Measurements from ENCODE around the gene C3orf22.

Gene C3orf22

DNA sequence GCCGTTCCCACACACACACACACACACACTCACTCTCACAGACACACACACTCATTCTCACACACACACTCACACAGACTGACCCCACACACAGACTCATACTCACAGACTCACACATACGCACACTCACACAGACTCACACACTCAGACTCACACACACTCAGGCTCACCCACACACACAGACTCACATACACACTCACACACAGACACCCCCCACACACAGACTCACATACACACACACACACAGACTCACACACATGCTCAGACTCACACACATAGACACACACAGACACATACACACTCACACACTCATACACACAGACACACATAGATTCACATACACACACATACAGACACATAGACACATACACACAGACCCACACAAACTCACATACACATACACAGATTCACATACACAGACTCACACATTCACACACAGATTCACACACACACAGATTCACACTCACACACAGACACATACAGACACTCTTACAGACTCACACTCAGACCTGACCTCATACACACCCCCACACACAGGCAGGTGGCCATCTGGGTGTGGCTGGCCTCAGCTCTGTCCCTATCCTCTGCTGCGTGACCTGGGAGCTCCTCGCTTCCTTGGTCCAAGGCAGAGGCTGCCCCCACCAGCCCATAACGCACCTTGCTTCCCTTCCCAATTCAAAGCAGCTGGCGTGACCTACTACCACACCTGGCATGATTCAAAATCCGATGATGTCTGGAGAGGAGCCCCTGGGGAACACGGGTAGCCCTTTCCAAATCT, 1.9 kb downstream of the C3orf22 start:
- DNase-seq: no peak

DNA sequence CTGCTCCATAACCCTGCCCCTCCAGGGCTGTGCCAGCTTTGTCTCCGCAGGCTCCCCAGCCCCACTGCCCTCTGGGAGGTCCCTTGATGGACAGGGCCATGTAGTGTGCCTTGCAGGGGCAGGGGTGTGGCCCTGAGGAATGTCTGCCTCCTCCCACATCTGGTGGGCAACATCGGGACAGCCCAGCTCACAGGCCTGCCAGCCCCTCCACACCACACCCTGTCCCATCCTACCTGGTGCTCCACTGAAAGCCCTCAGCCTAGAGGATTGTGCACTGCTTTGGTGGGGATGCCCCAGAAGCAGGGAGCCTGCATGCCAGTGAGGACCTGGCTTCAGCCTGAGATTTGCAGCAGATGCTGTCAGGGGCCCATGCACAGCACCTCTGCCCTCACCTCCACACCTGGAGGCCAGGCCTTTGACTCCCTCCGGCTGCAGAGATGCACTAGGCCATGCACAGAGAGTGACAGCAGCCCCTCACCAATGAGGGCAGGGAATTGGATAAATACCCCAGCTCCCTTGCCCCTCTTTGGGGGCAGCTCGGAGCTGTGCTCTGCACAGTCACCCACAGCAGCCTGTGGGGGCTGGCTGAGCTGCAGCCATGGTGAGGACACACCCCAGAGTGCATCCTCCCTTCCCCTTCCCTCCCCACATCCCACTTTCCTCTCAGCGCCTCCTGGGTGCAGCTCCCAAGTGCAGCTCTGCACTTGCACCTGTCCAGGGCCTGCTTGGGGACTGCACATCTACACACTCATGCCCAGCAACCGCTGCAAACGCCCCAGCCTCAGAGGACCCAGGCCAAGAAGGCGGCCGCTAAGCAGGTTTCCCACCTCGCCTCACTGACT, 2.7 kb downstream of the C3orf22 start:
- no peak for DNase-seq

DNA sequence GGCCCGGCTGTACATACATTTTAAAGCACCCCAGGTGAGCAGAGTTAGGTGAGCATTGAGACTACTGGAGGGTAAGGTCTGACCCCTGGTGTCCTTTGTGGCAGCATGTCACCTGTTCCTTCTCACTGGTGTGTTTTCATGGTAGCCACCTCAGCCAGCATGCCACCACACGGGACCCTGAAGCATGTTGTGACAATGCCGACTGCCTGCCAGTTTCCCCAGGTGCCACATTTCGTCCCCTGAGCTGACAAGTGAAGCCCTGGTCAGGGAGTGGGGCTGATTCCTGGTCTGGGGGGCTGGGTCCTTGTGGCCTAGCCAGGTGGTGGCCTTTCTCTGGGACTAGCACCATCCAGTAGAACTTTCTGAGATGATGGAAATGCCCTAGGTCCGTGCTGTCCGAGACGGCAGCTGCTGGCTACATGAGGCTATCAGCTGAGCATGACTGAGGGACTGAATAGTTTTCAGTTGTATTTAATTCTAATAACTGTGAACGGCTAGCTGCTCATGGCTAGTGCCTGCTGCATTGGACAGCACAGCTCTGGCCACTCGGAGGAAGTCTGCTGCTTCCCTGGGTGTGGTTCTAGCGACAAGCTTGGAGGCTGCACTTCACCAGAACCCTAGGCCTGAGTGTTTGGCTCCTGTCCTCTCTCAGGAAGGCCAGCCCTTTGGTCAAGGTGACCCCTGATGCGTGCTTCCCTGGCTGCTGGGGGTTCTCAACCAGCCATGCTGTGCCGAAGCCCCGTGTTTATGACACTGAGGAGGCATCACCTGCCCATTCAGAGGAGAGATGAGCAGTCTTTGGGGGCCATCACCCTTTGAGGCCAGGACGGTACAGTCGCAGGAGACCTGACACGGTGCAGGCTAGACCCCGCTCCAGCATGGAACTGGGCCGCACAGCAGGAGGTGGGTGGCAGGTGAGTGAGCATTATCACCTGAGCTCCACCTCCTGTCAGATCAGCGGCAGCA, 3.9 kb downstream of the C3orf22 start:
- DNase-seq: no peak

DNA sequence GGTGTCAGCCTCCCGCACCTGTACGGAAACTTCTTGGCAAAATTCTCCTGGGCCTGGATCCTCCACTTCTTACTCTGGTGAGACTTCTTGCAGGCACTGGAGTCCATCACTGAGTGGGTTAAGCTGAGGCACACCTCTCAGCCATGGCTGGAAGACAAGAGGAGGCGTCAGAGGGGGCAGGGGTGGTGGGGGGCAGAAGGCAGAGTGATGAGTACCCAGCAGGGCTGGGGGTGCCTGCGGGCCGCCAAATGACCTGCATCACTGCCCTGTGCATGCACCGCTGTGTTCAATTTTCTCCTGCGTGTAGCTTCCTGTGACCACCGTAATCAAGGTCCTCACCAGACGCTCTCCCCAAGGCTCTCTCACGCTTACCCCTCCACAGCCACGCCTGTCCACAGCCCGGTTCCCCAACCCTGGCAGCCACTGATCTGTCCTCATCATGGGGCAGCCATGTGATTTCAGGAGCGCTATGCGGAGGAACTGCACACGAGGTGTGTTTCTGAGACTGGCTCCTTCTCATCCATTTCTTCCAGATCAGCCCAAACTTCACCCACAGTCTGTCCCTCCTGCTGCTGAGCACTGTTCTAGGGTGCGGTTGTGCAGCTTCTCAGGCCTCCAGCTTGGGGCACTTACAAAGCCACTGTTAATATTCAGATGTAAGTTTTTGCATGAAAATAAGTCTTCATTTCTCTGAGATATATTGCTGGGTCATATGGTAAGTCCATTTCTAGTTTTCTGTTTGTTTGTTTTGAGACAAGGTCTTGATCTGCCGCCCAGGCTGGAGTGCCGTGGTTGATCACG, 5.2 kb downstream of the C3orf22 start:
- DNase-seq: no peak

DNA sequence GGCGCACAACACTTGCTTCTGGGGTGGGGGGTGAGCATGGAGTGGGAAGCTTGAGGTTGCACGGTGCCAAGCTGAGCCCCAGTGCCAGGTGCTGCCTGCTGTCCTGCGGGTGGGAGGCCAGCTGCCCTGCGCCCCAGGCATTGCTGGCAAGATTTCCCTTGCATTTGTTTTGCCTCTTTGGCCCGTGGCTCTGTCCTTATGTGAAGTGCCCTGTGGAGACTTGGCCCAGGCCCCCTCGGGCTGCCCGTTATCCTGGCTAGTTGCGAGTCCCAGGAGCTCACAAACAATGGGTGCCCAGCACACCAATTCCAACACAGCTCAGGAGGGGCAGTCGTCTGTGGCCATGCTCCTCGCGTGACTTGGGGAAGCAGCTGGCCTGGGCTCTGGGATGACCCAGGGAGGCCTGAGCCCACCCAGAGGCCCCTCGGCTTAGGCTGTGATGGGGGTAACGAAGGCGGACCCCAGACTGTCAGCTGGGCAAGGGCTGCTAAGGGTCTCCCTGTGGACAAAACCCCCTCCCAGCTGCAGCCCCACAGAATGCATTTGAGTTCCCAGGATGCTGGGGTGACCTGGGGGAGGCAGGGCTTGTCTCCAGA, 5.9 kb downstream of the C3orf22 start:
- DNase-seq: no peak

DNA sequence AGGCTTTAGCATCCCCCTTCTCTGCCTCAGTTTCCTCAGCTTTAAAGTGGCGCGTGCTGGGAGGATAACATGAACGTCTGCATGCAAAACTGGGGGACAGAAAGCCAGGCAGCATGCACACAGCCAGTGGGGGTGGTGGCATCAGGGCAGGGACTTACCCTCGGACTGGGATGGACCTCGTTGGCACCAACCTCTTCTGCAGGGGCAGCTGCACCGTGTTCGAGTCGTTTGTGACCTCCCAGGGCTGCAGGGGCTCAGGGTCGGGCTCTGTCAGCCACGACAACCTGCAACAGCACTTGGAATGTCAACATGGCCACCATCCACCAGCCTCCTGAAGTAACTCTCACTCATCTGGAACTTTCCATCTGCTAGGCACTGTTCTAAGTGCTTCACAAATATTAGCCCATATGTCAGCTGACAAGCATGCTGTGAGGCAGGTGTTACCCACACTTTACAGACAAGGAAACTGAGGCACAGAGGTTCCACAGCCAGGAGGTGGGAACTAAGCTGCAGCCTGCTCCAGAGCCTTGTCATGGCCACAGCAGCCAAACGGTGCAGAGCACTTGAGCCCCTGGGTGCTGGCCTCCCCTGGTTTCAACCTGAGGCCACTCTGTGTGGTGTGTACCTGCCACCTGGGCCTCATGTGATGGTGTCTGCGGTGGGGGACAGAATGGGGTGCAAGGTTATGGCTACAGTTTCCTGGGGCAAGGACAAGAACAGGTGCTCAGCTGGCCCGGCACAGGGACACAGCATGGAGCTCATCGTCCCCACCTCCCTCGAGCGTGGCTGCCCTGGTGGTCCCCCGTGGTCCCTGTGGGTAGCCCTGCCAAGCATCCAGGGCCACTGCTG, 6.7 kb downstream of the C3orf22 start:
- DNase-seq: no peak

DNA sequence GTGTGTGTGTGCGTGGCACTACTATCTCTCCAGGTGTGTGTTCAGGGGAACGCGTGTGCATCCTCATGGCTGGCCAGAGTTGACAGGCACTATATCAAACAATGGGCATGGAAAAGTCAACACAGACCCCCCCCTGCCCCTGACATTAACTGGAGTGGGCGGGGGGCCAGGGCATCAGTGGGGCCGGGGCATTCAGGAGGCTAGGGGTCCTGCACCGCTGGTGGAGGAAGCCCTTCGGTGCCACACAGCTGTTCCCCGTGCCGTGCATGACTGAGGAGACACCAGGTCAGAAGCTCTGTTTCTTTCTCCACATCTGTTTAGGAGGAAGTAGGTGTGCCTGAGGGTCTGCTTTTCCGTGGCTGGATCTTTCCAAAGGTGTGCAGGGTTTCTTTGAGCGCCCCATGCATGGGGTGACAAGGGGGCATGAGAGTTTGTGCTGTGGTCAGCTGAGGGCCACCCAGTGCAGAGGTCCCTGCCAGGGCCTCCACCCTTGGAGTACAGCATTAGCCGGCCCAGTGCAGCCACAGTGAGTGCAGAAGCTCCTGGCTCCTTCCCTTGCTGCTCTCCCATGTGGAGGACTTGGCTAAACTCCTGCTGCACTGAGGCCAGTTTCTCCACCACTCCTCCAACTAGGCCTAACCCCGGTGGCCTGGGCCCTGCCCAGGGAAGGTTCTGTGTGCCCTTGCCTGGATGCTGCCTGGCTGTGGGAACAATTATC, 7.5 kb downstream of the C3orf22 start:
- DNase-seq: no peak

DNA sequence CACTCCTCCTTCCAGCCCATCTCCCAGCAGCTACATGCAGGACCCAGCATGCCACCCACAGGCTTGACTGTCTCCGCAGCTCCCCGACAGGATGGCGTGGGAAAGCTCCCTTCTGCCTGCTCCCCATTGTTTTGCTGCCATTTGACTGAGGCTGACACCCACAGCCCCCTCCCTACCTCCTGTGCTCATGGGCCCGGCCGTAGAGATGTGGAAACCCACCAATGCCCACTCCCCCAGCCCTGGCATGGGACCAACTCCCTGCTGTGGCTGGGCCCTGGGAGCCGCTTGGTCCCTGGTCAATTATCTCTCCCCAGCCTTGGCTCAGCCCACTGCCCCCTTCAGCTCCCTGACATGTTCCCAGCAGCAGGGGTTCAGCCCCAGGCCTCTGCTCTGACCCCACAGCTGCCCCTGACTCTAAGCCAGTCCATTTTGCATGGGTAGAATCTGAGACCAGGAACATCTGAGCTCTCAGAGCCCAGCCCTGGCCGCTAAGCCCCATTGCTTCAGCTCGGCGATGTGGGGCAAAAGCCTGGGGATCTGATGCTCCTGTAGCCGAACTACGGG, 8.2 kb downstream of the C3orf22 start:
- DNase-seq: no peak

DNA sequence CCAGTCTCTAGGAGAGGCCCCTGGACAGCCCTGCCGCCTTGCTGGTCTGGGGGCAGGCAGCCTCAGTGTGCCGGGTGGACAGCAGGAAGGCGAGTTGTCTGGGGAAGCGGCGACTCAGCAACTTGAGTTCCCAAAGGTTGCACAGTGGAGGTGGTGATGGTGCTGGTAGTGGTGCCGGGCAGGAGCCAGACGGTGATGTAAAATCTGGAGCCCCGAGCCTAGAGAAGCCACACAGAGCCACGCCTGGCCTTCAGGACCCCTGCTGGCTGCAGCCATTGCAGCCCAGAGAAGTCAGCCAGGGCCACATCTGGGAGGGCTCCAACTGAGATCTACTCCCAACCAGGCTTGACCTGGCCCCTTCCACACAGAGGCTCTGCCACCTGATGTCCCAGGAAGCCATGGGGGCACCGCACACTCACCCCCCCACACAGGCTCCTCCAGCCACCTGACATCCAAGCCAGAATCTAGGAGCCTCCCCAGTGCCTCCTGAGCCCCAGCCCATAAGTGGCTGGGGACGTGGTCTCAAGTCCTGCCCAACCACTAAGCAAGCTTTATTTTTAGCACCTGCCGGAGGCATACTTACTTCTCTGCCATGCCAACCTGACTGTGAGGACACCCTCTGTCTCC, 8.8 kb downstream of the C3orf22 start:
- DNase-seq: no peak

DNA sequence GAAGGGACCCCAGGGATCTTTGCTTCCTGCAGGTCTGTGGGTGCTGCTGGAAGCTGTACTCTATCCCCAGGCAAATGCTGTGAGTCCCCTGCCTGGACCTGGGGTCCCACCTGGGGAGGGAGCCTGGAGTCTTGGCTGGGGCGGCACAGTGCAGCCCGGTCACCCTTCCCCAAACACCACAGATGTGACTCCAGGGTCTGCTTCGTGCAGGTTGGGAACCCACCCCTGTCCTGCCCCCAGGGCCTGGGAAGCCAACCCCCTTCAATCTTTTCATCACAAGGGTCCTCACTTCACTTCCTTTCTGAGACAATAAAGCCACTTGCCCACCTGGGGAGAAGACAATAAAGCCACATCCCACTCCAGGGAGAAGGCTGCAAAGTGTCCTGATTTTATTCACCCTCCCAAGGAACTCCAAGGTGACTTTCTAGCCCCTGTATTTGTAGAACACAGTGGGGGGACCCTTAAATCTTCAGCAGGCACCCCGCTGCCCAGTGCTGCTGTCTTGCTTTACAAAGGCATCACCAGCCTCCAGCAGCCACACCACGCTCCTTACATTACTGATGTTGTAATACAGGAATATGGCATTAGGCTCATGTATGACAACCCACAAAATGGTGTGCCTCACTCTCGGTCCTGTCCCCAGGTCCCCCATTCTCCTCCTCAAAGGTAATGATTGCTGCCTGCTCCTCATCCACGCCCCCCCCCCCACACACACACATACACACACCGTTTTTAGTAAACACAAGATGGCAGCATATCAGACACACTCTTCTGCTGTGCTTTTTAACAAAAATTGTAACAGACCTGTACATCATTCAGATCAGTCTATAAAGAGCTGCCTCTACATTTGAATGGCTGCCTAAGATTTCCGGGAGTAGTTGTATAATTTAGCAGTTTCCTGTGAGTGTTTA, 9.9 kb downstream of the C3orf22 start:
- DNase-seq: no peak

DNA sequence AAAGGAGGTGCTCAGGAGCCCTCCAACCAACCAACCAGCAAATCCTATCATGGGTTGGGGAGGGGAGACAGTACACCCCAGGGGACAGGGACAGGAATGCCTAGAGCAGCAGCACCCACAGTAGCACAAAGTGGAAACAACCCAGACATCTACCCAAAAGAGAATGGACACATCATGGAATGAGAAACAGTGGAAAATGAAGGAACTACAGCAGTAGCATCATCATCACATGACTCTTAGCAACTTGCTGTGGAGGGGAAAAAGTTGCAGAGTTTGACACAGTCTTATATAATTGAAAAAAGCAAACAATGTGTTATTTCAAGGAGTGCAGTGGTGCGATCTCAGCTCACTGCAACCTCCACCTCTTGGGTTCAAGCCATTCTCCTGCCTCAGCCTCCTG, 11.0 kb downstream of the C3orf22 start:
- DNase-seq: no peak

DNA sequence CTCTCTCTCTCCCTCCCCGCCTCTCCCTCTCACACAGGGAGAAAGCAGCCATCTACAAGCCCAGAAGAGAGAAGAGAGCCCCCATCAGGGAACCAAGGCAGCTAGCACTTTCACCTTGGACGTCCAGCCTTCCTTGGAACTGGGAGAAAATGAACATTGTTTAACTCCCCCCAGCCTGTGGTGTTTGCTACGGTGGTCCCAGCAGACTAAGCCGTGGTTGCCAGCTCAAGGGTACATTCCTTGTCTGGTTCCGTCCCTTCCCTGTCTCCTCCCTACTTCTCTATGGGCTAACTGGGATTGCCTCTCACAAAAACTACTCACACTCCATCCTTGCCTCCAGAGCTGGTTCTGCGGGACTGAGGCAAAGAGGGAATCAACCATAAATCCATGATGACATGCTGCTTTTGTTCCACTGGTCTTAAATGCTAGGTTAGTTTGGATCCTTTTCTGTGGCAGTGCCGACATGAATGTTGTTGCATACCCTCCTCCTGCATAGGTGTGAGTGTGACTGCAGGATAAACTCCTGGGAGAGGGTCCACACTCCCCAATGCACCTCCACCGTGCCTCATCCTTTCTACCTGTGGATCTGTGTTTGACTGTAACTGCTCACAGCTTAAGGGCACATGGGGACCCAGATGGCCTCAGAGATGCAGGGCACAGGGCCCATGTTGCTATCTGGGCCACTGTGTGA, 12.0 kb downstream of the C3orf22 start:
- DNase-seq: no peak

DNA sequence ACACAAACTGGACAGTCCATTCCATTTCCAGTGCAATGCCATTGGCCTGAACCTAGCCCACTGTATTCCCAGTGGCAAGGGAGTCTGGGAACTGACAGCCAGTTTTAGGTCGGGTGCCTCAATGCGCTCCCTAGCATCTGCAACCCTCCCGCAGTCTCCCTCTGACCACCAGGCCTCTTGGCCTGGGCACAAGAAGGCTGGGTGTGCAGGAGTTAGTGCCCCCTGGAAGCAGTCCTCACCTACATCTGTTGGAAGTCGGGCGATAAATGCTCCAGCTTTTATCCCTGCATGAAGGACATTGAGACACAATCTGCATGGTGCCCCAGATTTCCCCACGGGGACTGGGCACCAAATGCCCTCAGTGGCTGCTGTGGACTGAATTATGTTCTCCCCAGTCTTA, 12.7 kb downstream of the C3orf22 start:
- DNase-seq: no peak

DNA sequence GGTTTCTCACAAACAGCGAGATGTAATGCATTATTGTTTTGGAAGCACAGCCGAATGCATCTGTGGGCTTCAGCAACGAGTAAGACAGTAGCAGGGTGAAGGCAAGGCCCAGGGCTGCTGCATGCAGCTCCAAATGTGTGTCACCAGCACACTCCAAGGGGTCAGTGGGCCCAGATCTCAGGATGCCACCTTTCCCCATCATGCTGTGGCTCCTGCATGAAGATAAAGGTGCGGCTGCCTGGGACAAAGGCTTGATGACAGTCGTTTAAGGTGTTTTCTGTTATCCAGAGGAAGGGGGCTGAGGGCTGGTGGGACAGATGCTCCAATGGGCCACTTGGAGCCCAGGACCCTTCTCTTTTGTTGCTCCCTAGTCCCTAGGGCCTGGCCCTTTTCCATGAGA, 13.2 kb downstream of the C3orf22 start:
- no peak for DNase-seq

DNA sequence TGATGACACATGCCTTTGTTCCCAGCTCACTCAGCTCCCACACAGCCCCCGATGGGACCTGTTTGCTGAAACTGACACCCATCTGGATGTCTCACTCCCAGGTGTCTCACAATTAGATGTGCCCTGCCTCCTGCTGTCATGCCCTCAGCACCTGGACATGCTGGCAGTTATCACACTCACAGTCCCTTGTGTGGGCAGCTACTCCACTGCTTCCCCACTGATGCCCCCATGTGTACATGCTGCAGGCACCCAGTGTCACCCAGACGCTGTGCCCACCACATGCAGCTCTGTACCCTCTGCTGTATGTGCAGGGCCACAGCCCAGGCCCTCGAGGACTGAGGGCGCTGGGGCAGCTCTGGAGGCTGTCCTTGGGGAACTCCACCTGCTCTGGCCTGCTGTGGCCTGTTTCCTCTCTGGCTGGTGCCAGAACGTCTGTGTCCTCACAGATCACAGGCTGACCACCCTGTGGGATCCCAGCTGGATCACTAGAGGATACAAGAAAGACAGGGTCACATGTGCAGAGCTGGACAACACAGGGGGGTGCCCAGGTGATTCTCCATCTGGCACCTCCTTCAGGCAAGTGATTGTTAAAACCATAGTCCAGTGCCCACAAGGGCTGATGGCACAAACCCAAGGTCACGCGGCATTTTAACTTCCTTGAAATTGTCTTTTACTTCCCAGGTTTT, 14.0 kb downstream of the C3orf22 start:
- no peak for DNase-seq

DNA sequence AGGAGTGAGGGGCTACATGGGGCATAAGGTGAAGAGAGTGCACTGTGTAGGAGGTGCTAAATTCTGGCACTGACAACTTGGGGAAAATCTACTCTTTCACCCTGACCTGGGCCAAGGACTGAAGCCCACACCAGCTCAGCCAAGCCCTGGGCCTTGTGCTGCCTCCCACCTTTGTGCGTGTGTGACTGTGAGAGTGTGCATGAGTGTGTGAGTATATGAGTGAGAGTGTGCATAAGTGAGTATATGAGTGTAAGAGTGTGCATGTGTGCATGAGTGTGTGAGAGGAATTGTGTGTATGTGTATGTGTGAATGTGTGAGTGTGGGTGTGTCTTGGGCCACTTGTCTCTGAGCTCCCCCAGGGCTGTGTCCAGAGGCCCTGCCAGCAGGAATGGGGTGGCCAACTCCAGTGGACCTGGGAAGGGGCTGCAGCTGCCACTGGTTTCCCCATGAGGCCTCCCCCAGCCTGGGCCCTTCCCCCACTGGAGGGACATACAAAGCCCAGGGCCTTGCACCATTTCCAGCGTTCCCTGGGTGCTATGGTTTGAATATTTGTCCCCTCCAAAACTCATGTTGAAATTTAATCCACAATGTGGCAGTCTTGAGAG, 15.2 kb downstream of the C3orf22 start:
- DNase-seq: no peak

Data from KG1 (cell line).